SW 1271 (cell line): Measurements from ENCODE around the gene NTM.
"Not testable (repeated sequence)": the region's sequence is repeated elsewhere in the genome, so short reads cannot be mapped to it uniquely, and the experiment has no call there.

Experiments
- DNase-seq, 2 experiments: peaks; one replicate each; lab custom pipeline; 2025; lab: John Stamatoyannopoulos, UW

Gene NTM

DNA sequence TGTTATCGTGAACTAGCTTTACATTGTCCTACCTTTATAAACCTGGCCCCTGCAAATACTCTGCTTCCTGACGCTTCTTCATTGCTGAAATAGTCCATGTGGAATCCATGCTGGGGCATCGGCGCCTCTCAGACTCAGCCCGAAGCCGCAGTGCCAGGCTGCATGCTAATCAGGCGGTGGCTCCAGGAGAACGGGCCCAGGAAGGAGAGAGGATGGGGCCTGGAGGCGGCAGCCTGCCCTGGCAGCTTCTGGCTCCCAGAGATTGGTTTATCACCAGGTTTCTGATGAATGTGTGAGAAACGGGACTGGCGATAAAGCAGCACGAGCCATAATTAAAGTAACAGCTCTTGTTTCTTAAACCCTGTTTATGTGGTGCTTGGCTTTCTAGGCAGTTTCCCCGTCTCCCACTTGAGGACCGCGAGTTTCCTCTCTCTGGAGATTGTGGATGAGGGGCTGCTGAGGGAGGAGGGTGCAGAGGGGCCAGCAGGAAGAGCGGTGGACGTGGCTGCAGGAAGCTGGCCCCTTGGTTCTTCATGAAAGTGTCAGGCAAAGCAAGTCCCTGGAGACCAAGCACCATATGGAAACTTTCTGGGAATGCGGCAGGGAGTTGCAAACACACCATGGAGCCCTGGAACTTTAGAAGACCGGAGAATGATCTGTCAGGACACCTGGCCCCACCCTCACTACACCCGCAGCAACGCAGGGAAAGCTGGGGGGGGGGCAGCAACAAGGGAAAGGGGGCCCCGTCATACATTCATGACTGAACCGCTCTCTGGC, 93.4 kb downstream of the NTM start:
- no peak for DNase-seq

DNA sequence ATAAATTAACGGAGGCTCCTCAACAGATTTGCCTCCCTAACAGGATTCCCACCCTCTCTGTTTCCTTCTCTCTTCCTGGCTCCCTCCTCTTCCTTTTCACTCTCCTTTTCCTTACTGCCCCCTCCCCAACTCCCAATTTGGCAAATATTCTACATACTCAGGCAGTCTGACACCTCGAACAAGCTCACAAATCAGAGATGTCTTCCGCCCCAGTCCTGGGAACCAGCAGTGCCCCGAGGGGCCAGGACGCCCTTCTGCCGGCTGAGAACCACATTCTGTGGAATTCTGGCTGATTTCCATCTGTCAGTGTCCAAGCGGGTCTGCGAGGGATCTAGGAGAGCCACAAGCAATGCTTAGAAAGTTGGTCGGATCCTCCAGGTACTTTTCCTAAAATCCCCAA, 94.0 kb downstream of the NTM start:
- no peak for DNase-seq

DNA sequence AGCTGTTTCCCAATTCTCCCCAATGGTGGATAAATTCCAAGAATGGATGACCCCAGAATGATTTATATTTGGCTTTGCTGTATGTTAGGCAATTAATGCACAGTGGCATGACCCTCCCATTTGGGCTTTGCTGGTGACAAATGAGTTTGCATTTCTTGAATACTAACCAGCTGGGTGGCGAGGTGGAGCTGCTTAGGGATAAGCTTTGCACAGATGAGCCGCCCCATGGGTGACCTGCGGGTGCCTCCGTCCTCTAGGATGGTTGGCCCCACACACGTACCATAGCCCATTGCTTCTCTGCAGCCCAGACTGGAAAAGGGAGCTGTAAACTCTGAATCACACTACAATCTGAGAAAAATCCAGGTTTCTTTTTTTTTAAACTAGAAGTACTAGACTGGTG, 94.6 kb downstream of the NTM start:
- DNase-seq: no peak

DNA sequence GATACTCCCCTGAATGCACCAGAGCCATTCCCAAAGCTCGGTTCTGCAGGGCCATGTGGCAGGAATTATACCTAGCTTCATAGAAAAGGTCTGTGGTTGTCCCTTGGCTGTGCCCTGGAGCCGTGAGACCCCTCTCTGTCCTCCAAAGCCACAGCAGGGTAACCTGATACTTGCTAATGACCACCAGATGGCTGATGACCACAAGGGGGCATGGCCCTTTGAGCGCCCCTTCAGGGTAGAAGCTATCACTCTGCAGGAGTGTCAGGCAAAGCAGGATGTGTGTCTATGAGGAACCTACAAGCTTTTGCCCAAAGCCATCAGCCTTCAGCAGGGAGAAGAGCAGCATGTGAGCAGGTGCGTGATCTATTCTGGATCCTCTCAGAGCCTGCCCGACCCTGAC, 95.3 kb downstream of the NTM start:
- no peak for DNase-seq

DNA sequence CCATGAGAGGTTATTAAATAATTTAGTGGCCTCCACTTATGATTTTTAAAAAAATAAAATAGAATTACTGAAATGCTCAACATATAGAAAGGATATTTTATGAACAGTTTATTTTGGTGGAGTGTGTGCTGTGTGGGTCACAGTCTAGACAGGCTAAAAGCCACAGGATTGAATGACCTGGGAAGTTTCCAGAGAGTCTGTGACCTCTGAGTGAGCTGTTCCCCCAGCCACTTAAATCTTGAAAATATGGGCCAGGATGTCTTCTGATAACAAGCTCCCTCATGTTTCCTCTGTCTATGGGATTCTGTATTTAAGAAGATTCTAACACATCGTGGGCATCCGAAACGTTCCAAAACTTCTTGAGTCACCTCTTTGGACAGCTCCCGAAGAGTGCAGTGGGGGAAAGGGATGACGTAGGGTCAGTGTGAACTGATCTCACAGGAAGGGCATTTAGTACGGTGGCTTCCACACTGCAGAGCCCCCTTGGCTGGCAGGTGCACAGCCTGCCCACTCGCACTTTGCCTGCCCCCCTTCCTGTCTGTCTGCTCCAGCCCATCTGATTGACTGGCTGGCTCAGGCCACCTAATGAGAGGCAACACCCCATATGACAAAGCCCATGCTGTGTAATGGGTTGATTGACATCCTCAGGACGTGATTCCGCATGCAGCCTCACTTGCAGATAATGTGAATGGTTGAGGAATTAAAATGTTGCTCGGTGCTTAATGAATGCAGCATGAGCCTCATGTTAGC, 97.4 kb downstream of the NTM start:
- DNase-seq: no peak

DNA sequence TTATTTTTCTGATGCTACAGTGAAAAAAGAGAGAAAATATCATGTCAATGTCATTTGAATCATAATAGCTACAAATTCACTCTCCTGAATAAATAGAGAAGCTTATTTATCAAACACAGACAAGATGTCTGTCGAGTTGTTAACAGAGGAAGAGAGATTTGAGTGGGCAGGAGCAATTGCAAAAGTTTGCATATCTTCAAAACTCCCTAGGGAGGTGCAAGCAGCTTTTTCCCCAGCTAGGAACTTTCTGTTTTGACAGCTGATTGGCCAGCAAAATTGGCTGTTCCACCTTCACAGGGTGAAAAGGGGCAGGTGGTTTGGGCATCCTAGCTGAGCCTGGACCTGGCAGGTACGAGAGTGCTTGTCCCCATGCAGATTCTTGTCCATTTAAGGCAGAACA, 98.2 kb downstream of the NTM start:
- no peak for DNase-seq

DNA sequence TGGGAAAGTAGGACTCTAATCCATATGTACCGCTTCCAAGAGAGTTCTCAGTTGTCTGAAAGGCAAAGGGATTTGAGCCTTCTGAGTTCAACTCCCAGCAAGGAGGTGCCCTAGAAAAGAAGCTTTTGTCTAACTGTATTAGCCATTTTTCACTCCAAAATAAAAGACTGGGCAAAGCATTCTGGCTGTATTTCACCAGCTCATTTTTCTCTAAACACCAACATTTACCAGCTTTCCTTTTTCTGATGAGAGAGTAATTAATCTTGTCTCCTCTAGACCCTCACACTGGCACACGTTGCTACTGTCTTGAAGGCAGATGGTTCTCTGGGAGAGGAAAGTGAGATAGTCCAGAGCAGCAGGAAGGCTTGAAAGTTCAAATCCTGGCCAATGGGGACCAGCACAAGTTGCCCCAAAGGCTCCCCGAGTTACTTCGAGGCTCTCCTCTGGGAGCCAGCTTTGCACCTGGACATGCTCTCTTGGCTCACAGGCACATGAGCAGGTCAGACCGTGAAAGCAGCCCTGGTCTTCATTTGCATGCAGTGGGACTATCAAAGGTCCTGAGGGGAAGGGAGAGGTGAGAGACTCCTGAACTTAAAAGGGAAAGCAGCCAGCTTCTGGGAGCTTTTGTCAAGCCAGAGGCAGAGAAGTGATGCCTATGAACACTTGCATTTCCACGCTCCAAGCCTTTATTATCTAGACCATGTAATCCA, 100.0 kb downstream of the NTM start:
- no peak for DNase-seq

DNA sequence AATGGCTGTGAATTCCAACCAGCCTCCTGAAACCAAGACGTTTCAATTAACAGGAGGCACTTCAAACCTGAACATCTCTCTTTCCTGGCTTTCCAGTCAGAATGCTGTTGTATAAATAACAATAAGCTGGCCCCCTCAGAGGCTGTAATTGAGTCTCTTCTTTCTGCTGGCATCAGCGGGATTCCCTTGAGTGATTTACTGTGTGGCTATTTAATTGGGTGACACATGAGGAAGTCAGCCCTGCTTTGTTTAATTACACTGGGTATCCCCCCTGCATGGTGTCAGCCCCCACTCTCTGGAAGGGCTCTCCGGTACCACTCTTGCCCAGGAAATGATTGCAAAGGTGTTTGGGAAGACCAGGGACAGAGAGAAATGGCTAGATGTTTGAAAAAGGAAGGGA, 101.6 kb downstream of the NTM start:
- no peak for DNase-seq

DNA sequence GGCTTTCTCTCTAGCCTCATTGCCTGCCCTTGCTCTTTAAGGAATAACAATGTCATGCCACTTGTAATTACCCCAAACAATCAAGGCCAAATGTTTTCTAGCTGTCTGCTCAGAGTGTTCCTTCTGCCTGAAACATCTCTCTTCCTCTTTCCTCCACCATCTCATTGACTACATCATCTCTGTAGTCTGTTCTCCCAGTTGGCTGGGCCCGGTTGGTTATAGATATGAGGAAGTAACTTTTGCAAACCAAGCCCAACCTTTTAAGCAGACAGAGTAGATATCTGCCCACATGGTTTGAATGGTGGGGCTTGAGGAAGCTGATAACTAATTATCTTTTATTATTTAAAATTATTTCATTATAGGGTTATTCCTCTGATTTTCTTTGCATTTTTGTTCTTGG, 104.5 kb downstream of the NTM start:
- DNase-seq: no peak

DNA sequence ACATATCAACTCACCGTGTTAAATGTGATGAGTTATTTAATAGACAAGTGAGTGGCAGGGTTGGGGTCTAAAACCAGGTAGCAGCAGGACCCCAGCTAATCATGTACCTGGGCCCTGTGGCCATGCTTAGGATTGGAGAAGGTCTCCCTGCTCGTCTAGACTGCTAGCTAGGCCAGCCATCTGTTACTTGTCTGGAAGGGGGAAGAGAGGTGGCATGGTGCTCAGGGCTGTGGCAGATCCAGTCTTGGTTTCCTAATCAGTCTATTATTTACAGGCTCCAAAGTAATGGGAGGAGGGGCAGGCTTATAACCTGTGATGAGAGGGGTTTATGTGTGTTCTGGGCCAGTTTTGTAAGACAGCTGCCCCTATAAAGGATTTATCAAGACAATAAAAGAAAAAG, 105.9 kb downstream of the NTM start:
- DNase-seq: no peak

DNA sequence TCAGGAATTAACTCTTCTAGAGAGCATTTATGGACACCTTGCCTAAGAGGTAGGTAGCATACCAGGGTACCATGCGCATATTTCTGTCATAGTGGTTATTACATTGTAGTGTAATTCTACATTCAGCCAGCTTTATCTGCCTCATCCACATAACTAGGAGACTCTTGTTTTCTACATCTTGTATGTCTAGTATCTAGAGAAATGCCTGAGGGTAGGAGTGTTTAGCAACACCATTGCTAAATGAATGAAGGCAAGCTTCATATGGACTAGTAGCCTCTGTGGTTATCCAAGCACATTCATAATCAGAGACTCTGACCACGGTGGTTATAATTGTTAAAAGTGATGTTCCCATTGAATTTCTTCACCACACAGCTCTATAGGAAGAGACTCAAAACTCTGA, 107.9 kb downstream of the NTM start:
- DNase-seq: no peak

DNA sequence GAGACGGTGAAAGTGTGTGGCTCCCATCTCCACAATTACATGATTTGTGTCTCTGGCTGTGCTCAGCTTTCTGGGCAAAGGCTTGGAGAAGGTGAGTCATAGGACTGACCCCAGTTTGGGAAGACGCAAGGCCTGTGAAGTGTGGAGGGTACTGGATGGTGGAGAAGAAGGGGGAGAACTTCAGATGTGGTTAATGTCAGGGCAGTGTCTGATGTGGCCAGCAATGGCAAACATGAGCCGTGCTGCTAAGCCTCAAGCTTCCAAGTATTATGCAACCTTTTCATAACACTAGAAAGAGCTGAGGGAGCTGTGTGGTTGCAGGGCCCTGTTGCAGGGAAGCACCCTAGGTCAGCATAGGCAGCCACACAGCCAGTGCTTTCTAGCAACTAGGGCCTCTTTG, 110.9 kb downstream of the NTM start:
- no peak for DNase-seq

DNA sequence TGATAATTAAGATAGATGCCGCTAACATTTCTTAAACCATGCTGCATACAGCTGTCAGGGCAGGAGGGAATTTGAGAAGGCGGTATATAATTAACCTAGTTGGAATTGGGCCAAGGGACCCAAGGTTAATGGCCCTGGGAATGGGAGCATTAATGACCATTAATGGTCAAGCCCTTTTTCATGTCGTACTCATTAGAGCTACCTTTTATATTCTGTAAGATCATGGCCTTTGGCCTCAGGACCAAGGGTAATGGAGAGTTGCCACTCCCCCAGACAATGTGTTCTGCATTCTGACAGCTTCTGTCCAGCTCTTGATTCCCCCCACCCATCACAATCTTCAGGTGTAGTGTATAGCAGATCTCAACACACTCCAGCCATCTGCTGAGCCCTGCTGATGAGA, 111.6 kb downstream of the NTM start:
- no peak for DNase-seq

DNA sequence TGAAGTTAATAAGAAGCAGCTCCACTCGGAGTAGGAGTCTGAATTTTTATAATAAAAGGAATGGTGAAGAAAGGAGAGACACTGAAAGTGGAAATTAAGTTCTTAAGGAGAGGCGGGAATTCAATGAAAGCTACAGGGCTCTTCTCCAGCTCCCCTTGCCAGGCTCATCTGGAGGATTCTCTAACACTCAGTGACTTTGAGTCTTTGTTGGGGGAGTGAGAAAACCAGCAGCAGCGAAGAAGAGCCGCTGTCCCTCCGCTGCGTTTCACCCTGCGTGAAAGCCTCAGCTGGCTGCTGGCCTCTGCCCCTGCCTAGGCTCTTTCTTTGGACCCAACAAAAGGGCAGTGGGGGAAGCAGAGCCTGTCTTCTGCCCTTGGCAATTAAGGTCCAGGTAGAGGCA, 113.0 kb downstream of the NTM start:
- DNase-seq: no peak

DNA sequence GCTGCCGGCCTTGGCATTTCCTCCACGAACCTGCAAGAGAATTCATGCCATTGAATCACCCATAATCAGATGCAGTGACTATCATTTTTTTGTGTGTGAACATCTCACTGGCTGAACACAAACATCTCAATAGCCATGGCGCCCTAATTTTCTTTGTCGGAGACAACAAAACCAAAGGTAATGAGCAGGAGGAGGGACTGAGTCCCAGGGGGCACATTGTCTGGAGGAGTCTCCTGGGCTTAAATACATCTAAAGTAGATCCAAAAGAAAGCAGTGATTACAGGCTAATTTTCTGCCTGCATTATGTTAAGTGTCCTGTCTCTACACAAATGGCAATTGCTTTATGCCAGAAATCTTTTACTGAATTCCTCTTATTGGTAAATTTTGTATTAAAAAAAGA, 113.5 kb downstream of the NTM start:
- DNase-seq: no peak

DNA sequence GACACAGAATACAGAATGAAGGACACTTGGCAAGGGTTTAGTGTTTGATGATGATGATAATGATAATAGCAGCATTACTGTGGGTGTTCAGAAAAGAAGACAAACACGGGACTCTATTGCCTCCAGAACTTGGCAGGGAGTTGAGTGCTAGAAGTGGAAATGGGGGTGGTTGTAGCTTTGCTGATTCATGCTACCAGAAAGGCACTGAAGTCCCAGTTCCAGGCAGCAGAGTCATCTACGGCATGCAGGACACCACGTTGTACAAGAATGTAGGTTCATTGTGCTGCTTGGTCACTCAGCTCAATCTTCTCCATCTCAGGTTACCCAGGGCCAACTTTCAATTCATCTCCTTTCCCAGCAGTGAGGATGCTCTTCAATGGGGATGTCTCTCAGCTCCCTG, 115.7 kb downstream of the NTM start:
- no peak for DNase-seq

DNA sequence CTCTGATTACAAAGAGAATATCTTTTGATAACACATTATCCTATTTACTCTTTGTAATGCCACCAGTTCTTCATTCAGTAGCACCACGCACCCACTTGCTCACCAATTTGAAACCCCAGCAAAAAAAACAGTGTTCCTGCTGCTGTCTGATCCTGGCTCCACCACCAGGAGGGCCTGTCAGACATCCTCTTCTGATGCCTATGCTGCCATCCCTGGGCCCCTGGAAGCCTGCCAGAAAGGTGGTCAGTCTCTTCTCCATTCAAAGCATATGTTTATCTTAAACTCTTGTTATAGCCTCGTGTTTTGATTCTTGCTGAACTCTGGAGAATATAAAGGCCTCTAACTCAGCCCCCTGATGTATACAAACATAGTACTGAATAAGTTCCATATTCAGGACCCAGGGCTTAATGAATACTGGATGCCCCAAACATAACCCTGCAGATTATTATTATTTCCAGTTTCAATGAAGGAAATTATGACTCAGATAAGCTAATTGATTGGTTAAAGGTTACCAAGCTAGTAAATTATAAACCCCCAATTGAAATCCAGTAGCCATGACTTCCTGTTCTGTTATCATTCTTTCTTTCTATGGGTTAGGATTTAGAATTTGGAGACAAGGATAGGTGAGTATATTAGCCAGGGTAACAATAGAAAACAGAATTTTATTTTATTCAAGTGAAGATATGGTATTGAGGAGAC, 116.7 kb downstream of the NTM start:
- DNase-seq: no peak

DNA sequence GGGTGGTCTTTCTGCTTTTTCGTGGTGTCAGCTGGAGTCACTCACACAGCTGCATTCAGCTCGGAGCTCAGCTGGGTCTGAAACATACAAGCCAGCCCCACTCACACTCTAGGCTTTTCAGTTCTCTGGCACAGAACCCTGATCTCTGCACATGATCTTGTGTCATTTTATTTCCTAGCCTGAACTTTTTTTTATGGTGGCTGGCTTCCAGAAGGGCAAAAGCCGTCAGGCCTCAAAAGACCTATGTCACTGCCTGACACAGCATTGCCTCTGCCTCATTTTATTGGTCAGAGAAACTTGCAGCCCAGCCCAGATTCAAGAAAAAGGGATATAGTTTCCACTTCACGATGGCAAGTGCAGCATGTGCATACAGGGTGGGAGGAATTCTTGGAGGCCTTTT, 117.8 kb downstream of the NTM start:
- DNase-seq: no peak

DNA sequence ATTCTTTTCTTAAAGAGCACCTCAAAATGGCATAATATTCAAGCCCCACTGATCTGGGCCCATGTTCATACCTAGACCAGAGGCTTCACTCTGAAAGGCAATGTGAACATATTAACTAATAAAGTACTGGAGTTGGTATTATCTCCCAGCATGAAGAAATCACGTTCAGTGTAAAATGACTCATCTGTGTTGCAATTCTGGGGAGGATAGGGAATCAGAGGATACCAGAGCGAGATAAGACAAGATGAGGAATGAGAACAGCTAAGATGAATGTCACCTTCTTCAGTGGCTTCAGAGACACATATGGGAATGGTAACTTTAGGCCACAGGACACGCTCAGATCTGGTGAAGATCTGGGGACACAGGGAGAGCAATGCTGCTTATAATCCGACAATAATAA, 121.1 kb downstream of the NTM start:
- DNase-seq: no peak

DNA sequence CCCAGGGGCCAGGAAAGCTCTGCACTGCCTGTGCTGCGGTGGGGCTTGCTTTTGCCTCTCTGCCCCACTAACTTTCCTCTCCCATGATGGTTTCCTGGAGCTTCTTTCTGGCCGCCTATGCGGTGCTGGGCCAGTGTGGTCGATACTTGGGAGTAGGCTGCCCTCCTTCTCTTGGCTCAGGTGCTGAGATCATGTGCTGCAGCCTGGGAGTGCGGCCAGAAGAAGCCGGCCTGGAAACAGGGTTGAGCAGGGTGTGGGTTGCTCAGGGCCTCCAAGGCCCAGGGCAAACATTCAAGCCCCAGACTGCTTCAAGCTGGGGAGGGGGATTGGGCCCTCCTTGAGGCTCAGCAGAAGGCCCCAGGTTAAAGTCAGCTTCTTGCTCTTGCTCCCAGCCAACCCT, 125.0 kb downstream of the NTM start:
- DNase-seq: no peak

DNA sequence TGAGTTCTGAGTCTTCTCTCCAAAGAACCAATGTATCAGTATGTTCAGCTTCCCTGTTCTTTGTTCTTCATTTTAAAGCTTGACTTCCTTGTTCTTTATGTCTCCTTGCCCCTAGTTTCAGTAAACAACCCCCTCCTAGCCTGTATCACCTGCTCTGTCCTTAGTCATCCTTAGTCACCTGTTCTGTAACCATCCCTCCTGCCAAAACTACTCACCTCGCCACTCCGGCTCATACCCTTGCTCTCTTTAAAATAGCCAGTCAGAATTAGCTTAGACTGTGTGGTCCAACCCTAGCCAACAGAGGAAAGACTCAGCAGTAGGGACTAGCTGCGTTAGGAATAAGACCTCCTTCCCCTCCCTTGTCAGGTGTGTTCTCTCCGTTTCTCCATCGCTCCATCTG, 127.3 kb downstream of the NTM start:
- DNase-seq: not testable (repeated sequence)

DNA sequence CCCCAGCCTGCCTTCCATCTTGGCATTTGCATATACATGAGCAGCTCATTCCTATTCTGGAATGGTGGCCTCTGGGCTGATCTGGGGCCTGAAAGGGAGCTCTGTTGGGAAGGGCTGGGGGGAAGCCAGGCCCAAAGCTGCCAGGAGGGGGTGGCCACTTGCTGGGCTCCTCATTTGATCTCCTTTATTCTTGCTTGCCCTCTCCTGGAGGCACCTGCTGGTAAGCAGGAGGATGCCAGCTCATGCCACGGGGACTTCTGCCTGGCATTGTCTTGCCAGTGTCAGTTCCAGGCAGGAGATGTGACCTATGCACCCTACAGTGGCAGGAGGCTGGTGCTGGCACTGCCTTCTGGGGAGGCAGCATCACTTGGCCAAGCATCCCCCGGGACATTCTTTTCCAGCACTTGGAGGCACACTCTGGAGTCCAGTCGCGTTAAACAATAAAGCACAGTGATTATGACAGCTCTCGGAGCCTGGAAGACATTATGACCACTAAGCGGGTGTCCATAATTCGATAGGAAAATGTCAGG, 128.3 kb downstream of the NTM start:
- no peak for DNase-seq
